Measurements from ENCODE around the gene TINAGL1.

DNA sequence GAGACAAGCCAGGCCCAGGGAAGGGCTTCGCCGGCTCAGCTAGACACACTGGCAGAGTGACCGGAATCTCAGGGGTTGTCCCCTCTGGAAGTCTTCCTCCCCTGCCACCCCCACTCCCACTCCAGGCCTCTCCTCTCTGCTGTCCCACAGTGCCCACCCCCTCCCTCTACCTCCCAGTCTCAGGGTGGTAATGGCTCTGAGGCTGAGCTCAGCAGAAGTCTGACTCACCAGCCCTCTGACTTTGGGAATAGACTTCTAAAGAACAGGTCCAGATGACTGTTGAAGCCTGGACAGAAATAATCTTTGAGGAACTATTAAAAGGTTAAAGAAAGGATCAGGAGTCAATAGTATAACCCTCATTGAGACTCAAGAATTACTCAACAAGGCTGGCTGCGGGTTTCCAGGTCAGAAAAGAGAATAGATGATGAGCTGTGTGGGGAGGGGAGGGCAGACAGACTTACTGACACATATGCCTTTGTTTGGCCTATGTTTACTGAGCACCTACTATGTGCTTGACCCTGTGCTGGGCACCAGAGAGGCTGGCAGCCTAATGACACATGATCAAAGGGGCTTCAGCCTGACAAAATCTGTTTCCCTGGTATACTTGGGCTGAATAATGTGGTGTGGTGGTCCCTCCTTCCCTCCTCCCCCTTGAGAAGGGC, 49.4 kb downstream of the TINAGL1 start:
- TF ChIP-seq CTCF (IDR thresholded peaks at IDR 0.05; ENCODE audit: low read depth, low read length) (no peak), POLR2A (IDR thresholded peaks at IDR 0.05; ENCODE audit: extremely low read depth, insufficient read length) (no peak), MYC (IDR thresholded peaks at IDR 0.05; ENCODE audit: low read depth, low read length) (no peak)
- TF ChIP-seq, protein P1, sequence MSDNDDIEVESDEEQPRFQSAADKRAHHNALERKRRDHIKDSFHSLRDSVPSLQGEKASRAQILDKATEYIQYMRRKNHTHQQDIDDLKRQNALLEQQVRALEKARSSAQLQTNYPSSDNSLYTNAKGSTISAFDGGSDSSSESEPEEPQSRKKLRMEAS (IDR thresholded peaks at IDR 0.05; ENCODE audit: low read depth, low read length): no peak
